GM23338 (cell line): ENCODE results near the gene TMEM63C.

Experiments used
- EZH2 ChIP-seq: fragments of 200-600 bp; sonication (generic); IDR thresholded peaks from one replicate; pipeline ENCODE4 v1.8.0; 2017; ENCODE audit warnings: antibody characterized with exemption, mild to moderate bottlenecking, low read depth; ENCODE audit not compliant: unreplicated experiment
- TF ChIP-seq, protein P1 (sequence below), 2 experiments: fragments of 200-600 bp in 1 of 2; sonication (generic) in 1 of 2; conservative IDR thresholded peaks; 2 replicates each; pipeline versions ENCODE4 v1.5.1 to v1.6.1; 2016 to 2017; ENCODE audit warnings: antibody characterized with exemption in 2 of 2, low read depth in 2 of 2, mild to moderate bottlenecking in 2 of 2, moderate library complexity in 1 of 2

DNA sequence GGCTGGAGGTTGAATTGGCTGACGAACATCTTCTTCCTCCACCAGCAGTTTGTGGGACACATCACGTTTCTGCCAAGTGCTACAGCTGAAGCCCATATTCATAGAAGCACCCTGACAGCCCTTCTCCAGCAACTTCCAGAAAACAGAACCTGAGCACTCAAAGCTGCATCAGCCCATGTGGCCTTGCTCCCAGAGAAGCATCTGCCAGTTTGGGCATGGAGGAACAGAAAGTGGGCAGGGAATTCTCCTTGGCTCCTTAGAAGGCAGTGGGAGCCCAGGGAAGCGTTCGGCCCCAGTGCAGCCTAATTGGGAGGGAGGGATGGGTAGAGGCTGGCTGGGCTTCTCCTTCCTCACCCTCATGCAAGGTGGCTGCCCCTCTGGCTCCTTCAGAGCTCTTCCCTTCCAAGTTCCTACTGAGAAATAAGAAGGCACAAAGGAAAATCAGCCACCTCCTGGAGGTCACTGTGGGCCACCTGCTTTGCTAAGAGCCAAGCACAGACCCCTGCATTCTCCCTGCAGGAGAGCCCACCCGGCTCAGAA lies 93.5 kb downstream of the TMEM63C start:
- TF ChIP-seq, protein P1, sequence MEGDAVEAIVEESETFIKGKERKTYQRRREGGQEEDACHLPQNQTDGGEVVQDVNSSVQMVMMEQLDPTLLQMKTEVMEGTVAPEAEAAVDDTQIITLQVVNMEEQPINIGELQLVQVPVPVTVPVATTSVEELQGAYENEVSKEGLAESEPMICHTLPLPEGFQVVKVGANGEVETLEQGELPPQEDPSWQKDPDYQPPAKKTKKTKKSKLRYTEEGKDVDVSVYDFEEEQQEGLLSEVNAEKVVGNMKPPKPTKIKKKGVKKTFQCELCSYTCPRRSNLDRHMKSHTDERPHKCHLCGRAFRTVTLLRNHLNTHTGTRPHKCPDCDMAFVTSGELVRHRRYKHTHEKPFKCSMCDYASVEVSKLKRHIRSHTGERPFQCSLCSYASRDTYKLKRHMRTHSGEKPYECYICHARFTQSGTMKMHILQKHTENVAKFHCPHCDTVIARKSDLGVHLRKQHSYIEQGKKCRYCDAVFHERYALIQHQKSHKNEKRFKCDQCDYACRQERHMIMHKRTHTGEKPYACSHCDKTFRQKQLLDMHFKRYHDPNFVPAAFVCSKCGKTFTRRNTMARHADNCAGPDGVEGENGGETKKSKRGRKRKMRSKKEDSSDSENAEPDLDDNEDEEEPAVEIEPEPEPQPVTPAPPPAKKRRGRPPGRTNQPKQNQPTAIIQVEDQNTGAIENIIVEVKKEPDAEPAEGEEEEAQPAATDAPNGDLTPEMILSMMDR (conservative IDR thresholded peaks at IDR 0.05; ENCODE audit: low read depth in 2 of 2), result no peak
- no peak for TF ChIP-seq EZH2
